Astrocyte (in vitro differentiated cells and primary cell): ENCODE measurements around the gene STX4.

Experiments used
- CTCF ChIP-seq: IDR thresholded peaks from 2 replicates; pipeline ENCODE4 v1.5.1; 2011; ENCODE audit warnings: low read depth, mild to moderate bottlenecking, inconsistent platforms, low read length, moderate library complexity; ENCODE audit not compliant: insufficient read depth
- EZH2 ChIP-seq: IDR thresholded peaks from 2 replicates; pipeline ENCODE4 v1.6.1; 2012; ENCODE audit warnings: mild to moderate bottlenecking, low read length, inconsistent platforms; ENCODE audit not compliant: insufficient read depth

- no peak for TF ChIP-seq EZH2
- TF ChIP-seq CTCF, result no peak
These were observed 30.7 kb downstream of the STX4 start for GRCh38 chr16:31063843-31064611.
